Adrenal gland (tissue), 5 donors: ENCODE results near the gene PDPN.

Source experiments
- POLR2A ChIP-seq, 2 donors: fragments of 450-650 bp; IDR thresholded peaks; one replicate each; pipeline ENCODE4 v1.6.1; 2017; ENCODE audit warnings: antibody characterized with exemption in 2 of 2, mild to moderate bottlenecking in 2 of 2, moderate library complexity in 1 of 2
- TF ChIP-seq, protein P1 (sequence below), 6 experiments: fragments of 450-650 bp in 4 of 6; fragments of 200-600 bp in 2 of 6; sonication (generic) in 1 of 6; IDR thresholded peaks; 1 replicate in 5 of 6; 2 replicates in 1 of 6; pipeline versions ENCODE4 v1.5.1 to v1.8.0; 2016 to 2021; ENCODE audit warnings: antibody characterized with exemption in 6 of 6, mild to moderate bottlenecking in 2 of 6, moderate library complexity in 1 of 6
- donor health status: DM: no; HTN: no; CAD: no.

DNA sequence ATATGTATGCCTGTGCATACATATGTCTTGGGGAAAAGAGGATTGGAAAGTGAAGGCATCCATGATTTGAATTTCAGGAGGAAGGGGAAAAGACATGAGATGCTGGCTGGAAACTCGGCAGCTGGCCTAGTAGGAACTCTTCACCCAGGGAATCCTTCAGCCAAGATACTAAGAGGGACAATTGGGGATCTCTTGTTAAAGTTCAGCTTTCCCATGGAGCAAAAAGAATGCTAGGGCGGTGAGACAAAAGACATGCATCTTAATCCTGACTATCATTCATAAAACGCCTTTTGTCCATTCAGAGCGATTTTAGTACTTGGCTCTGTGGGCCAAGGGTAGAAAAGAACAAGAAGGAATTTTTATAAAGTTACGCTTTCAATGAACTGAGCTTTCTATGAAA lies 20.5 kb downstream of the PDPN start:
- TF ChIP-seq POLR2A (IDR thresholded peaks at IDR 0.05): no peak
- TF ChIP-seq, protein P1, sequence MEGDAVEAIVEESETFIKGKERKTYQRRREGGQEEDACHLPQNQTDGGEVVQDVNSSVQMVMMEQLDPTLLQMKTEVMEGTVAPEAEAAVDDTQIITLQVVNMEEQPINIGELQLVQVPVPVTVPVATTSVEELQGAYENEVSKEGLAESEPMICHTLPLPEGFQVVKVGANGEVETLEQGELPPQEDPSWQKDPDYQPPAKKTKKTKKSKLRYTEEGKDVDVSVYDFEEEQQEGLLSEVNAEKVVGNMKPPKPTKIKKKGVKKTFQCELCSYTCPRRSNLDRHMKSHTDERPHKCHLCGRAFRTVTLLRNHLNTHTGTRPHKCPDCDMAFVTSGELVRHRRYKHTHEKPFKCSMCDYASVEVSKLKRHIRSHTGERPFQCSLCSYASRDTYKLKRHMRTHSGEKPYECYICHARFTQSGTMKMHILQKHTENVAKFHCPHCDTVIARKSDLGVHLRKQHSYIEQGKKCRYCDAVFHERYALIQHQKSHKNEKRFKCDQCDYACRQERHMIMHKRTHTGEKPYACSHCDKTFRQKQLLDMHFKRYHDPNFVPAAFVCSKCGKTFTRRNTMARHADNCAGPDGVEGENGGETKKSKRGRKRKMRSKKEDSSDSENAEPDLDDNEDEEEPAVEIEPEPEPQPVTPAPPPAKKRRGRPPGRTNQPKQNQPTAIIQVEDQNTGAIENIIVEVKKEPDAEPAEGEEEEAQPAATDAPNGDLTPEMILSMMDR (IDR thresholded peaks at IDR 0.05): no peak
